Measurements from ENCODE around the gene SPINK5.

Gene SPINK5

GRCh38 chr5:148091991-148092964 is 28.5 kb downstream of the SPINK5 start:
- no peak for ATAC-seq (ENCODE audit: insufficient read depth, low read depth)
- DNase-seq: no peak
- no peak overlapping the region for H3K9ac ChIP-seq (ENCODE audit: low read depth, low read length)
- H4K20me1 ChIP-seq (ENCODE audit: insufficient read depth, low read length): no peaks in the 10 kb centered on the region
- no peak overlapping the region for H3K27ac ChIP-seq (ENCODE audit: low read length)
- no peak overlapping the region for H3K4me3 ChIP-seq (ENCODE audit: low read depth in 1 of 2, low read length in 2 of 2)
- no peaks in the 10 kb centered on the region for H3K79me2 ChIP-seq (ENCODE audit: insufficient read depth, low read length)
- TF ChIP-seq EZH2 (IDR thresholded peaks at IDR 0.05; ENCODE audit: borderline replicate concordance, low read depth, low read length, severe bottlenecking): no peak
- no peak for TF ChIP-seq CTCF (IDR thresholded peaks at IDR 0.05; ENCODE audit: borderline replicate concordance, extremely low read depth, low read length, poor library complexity, severe bottlenecking)
- no peak overlapping the region for H3K4me2 ChIP-seq (ENCODE audit: insufficient read depth, low read length)
- H3K4me1 ChIP-seq (ENCODE audit: insufficient read depth, low read length): no peaks in the 10 kb centered on the region
- no peaks in the 10 kb centered on the region for H3K36me3 ChIP-seq (ENCODE audit: insufficient read depth, low read length)
- no peak overlapping the region for H2AFZ ChIP-seq (ENCODE audit: low read depth, low read length)
- no peaks in the 10 kb centered on the region for H3K9me3 ChIP-seq (ENCODE audit: insufficient read depth, low read length, severe bottlenecking)
- peaks cover 4% of the 10 kb centered on the region for H3K27me3 ChIP-seq (ENCODE audit: insufficient read depth, low read length, poor library complexity)

GRCh38 chr5:148094336-148094735 is 30.6 kb downstream of the SPINK5 start:
- ATAC-seq (ENCODE audit: insufficient read depth, low read depth) (no peak), DNase-seq (no peak)
- peaks cover 4% of the 10 kb centered on the region for H3K27me3 ChIP-seq (ENCODE audit: insufficient read depth, low read length, poor library complexity)
- H3K4me1 ChIP-seq (ENCODE audit: insufficient read depth, low read length): no peaks in the 10 kb centered on the region
- no peak overlapping the region for H3K27ac ChIP-seq (ENCODE audit: low read length)
- H3K79me2 ChIP-seq (ENCODE audit: insufficient read depth, low read length): no peaks in the 10 kb centered on the region
- H3K9ac ChIP-seq (ENCODE audit: low read depth, low read length): no peak overlapping the region
- no peak overlapping the region for H2AFZ ChIP-seq (ENCODE audit: low read depth, low read length)
- no peak for TF ChIP-seq CTCF (IDR thresholded peaks at IDR 0.05; ENCODE audit: borderline replicate concordance, extremely low read depth, low read length, poor library complexity, severe bottlenecking)
- TF ChIP-seq EZH2 (IDR thresholded peaks at IDR 0.05; ENCODE audit: borderline replicate concordance, low read depth, low read length, severe bottlenecking): no peak
- no peak overlapping the region for H3K4me3 ChIP-seq (ENCODE audit: low read depth in 1 of 2, low read length in 2 of 2)
- no peaks in the 10 kb centered on the region for H4K20me1 ChIP-seq (ENCODE audit: insufficient read depth, low read length)
- H3K4me2 ChIP-seq (ENCODE audit: insufficient read depth, low read length): no peak overlapping the region
- H3K36me3 ChIP-seq (ENCODE audit: insufficient read depth, low read length): no peaks in the 10 kb centered on the region
- no peaks in the 10 kb centered on the region for H3K9me3 ChIP-seq (ENCODE audit: insufficient read depth, low read length, severe bottlenecking)

DNA sequence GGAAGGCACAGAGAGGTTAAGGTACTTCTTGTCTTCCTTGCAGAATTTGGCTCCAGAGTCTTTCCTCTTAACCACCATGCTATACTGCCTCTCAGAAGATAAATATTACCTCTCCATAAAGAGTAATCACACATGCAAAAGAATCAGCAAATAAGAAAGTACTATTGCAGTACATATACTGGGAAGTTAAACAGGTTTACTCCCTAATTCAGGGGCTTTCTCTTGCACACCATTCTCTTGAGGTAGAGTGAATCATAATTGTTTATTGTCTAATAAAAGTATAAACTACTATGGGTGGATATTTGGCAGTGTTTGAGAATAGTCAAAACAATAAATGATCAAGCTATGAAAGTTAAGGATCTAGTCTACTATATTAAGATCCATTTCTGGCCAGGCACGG is 40.4 kb downstream of the SPINK5 start:
- no peak overlapping the region for H3K9ac ChIP-seq (ENCODE audit: low read depth, low read length)
- no peaks in the 10 kb centered on the region for H3K79me2 ChIP-seq (ENCODE audit: insufficient read depth, low read length)
- H3K36me3 ChIP-seq (ENCODE audit: insufficient read depth, low read length): no peaks in the 10 kb centered on the region
- ATAC-seq (ENCODE audit: insufficient read depth, low read depth): no peak
- H3K27me3 ChIP-seq (ENCODE audit: insufficient read depth, low read length, poor library complexity): no peaks in the 10 kb centered on the region
- H3K4me2 ChIP-seq (ENCODE audit: insufficient read depth, low read length): no peak overlapping the region
- DNase-seq: no peak
- TF ChIP-seq CTCF (IDR thresholded peaks at IDR 0.05; ENCODE audit: borderline replicate concordance, extremely low read depth, low read length, poor library complexity, severe bottlenecking) (no peak), EZH2 (IDR thresholded peaks at IDR 0.05; ENCODE audit: borderline replicate concordance, low read depth, low read length, severe bottlenecking) (no peak)
- H3K27ac ChIP-seq (ENCODE audit: low read length): no peak overlapping the region
- H4K20me1 ChIP-seq (ENCODE audit: insufficient read depth, low read length): no peaks in the 10 kb centered on the region
- no peaks in the 10 kb centered on the region for H3K4me1 ChIP-seq (ENCODE audit: insufficient read depth, low read length)
- no peaks in the 10 kb centered on the region for H3K9me3 ChIP-seq (ENCODE audit: insufficient read depth, low read length, severe bottlenecking)
- no peak overlapping the region for H2AFZ ChIP-seq (ENCODE audit: low read depth, low read length)
- no peak overlapping the region for H3K4me3 ChIP-seq (ENCODE audit: low read depth in 1 of 2, low read length in 2 of 2)

Data from DND-41 (cell line).